IPS-15b (cell line): ENCODE results near the gene NYAP1.
"Not testable (repeated sequence)": the region's sequence is repeated elsewhere in the genome, so short reads cannot be mapped to it uniquely, and the experiment has no call there.

ENCODE experiments used
- H3K27me3 ChIP-seq: one replicate; pipeline ENCODE4 v1.6.1; 2013; ENCODE audit warnings: low read length; ENCODE audit not compliant: control insufficient read depth, insufficient read depth
- H3K36me3 ChIP-seq: one replicate; pipeline ENCODE4 v1.6.1; 2013; ENCODE audit warnings: low read length; ENCODE audit not compliant: control insufficient read depth, insufficient read depth
- H3K4me1 ChIP-seq: one replicate; pipeline ENCODE4 v1.6.1; 2013; ENCODE audit warnings: mild to moderate bottlenecking, low read length; ENCODE audit not compliant: control insufficient read depth, insufficient read depth
- H3K4me3 ChIP-seq: one replicate; pipeline ENCODE4 v1.5.1; 2013; ENCODE audit warnings: low read depth, low read length
- H3K9ac ChIP-seq: one replicate; pipeline ENCODE4 v1.6.1; 2013; ENCODE audit warnings: low read depth, mild to moderate bottlenecking, low read length
- H3K9me3 ChIP-seq: one replicate; pipeline ENCODE4 v1.6.1; 2013; ENCODE audit warnings: mild to moderate bottlenecking, low read length; ENCODE audit not compliant: control insufficient read depth, insufficient read depth

The NYAP1 gene

DNA sequence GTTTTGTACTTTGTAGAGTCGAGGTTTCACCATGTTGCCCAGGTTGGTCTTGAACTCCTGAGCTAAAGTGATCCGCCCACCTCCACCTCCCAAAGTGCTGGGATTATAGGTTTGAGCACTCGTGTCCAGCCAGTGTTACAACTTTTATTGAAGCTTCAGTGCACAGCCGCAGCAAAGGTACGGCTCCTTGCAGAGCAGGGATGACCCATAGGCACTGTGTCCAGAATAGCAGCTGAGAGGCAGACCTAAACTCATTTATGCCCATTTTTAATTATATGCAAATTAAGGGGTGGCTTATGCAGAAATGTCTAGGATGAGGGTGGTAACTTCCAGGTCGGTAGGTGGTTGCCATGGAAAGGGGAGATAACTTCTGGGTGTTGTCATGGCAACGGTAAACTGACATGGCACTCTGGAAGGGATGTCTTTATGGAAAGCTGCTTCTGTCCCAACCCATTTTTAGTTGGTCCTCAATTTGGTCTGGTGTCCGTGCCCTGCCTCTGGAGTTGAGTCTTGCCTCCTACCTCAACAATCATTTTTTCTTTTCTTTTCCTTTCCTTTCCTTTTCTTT, 22.7 kb downstream of the NYAP1 start:
- no peaks in the 10 kb centered on the region for H3K27me3 ChIP-seq

DNA sequence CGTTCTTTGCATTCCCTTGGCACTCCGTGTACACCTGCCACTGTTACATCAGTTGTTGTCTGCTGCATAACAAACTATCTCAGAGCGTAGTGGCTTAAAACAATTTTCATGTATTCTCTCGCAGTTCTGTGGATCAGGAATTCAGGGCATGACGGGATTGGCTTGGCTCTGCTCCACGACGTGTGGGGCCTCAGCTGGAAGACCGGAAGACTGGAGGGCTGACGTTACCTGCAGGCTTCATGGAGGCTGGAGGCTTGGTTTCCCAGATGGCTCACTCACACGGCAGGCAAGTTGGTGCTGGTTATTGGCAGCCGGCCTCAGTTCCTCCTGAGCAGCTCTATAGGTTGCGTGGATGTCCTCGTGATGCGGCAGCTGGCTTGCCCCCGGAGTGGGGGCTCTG, 25.5 kb downstream of the NYAP1 start:
- no peaks in the 10 kb centered on the region for H3K9me3 ChIP-seq
- no peaks in the 10 kb centered on the region for H3K4me1 ChIP-seq
- no peak overlapping the region for H3K9ac ChIP-seq
- H3K4me3 ChIP-seq = no peak overlapping the region
- no peaks in the 10 kb centered on the region for H3K27me3 ChIP-seq
- no peaks in the 10 kb centered on the region for H3K36me3 ChIP-seq

More for the DNA sequence above, 22.7 kb downstream of the NYAP1 start:
- Histone ChIP-seq H3K9ac (no peak overlapping the region), H3K36me3 (no peaks in the 10 kb centered on the region), H3K4me3 (no peak overlapping the region), H3K9me3 (no peaks in the 10 kb centered on the region), H3K4me1 (no peaks in the 10 kb centered on the region)

DNA sequence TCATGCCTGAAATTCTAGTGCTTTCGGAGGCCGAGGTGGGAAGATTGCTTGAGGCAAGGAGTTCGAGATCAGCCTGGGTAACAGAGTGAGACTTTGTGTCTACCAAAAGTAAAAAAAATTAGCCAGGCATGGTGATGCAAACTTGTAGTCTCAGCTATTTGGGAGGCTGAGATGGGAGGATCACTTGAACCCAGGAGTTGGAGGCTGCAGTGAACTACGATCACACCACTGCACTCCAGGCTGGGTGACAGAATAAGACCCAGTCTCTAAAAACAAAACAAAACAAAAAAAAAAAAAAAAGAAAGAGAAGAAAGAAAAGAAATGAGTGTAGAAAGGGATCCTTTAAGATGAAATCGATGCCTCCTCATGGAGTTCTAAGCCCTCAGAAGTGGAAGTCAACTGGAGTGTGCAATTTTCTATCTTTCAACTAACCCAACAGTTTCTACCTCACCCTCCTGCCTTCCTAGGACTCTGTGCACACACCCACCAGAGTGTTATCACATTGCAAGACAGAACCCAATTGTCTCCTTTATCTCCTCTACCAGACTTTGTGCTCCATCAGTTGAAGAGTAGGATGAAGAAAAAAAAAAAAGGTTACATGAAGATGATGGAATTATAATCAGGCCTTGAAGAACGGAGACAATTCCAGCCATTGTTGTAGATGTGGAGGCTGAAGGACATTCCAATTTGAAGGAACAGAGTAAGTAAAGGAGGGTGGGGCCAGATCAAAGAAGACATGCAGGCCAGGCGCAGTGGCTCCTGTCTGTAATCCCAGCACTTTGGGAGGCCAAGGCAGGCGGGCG, 26.9 kb downstream of the NYAP1 start:
- Histone ChIP-seq H3K4me3 (no peak overlapping the region), H3K4me1 (no peaks in the 10 kb centered on the region), H3K36me3 (no peaks in the 10 kb centered on the region), H3K9me3 (no peaks in the 10 kb centered on the region), H3K9ac (no peak overlapping the region), H3K27me3 (no peaks in the 10 kb centered on the region)

DNA sequence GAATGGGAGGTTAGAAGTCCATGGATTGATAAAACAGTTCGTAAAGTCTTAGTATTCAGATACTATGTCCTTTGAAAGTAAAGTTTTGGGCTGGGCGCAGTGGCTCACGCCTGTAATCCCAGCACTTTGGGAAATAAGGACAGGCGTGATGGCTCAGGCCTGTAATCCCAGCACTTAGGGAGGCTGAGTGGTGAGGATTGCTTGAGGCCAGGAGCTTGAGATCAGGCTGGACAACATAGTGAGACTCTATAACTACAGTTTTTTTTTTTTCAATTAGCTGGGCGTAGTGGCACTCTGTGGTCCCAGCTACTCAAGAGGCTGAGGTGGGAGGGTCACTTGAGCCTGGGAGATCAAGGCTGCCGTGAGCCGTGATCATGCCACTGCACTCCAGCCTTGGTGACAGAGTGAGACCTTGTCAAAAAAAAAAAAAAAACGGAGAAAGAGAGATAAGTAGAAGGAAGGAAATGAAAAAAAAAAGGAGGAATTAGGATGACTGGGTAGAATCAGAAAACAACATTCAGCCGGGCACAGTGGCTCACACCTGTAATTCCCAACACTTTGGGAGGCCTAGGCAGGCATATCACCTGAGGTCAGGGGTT, 29.6 kb downstream of the NYAP1 start:
- Histone ChIP-seq H3K27me3 (no peaks in the 10 kb centered on the region), H3K4me3 (no peak overlapping the region), H3K9me3 (no peaks in the 10 kb centered on the region), H3K36me3 (no peaks in the 10 kb centered on the region), H3K4me1 (no peaks in the 10 kb centered on the region), H3K9ac (no peak overlapping the region)

DNA sequence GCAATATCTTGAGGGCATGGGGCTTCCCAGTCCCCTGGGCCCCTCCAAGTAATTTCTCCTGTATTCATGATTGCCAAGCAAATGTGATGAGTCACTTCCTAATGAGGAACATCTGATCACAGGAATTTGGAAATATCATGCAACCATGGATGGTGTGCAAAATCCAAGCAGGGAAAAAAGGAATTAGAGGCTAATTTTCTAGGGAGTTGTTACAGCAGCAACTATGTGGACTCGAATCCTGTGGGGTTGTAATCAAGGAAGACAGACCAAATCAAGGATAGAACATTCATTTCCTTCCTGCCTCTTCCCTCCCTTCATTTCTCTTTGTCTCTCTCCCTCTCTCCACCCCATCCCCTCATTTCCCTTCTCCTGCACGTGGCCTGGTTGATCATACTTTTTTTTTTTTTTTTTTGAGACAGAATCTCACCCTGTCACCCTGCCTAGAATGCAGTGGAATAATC, 31.4 kb downstream of the NYAP1 start:
- no peaks in the 10 kb centered on the region for H3K4me1 ChIP-seq
- H3K9me3 ChIP-seq = no peaks in the 10 kb centered on the region
- no peak overlapping the region for H3K4me3 ChIP-seq
- H3K36me3 ChIP-seq = no peaks in the 10 kb centered on the region
- no peaks in the 10 kb centered on the region for H3K27me3 ChIP-seq
- H3K9ac ChIP-seq = no peak overlapping the region

DNA sequence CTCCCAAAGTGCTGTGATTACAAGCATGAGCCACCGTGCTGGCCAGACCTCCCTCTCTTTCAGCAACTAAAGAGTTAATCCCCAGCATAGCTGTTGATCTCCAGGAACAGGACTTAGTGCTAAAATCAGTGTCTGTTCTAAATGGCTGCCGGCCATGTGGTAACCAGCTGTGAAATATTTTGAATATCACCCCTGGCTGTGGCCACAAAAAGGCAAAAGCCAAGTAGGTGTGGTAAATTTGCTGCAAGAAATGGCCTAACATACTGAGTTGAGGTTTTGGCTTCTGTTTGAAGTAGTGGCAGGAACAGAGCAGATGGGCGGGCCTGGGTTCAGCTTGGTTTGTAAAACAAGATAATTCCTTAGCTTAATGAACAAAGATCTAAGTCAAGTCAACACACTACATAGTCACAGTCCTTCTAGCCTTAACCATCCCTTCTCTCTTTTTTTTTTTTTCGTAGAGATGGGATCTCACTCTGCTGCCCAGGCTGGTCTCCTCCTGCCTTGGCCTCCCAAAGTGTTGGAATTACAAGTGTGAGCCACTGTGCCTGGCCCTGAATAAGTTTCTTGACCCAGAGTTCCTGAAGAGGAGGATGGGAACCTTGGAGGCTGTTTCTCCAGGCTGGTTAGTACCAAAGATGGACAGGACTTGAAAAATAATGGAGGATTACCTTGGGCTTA, 32.5 kb downstream of the NYAP1 start:
- Histone ChIP-seq H3K9ac (no peak overlapping the region), H3K9me3 (no peaks in the 10 kb centered on the region), H3K27me3 (no peaks in the 10 kb centered on the region), H3K4me3 (no peak overlapping the region), H3K4me1 (no peaks in the 10 kb centered on the region), H3K36me3 (no peaks in the 10 kb centered on the region)

DNA sequence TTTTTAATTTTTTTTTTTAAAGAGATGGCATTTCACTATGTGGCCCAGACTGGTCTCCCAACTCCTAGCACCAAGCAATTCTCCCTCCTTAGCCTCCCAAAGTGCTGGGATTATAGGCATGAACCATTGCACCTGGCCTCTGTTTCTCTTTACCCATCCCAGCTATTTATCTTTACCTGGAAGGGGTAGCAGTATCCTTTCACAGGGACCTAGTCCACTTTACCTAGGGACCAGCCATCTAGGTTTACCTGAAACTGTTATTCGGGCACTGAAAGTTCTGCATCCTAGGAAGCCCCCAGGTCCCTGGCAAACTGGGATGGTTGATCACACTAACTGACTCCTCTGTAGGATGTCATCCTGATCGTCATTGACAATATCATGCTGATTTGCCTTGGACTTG, 33.6 kb downstream of the NYAP1 start:
- no peaks in the 10 kb centered on the region for H3K9me3 ChIP-seq
- H3K36me3 ChIP-seq = no peaks in the 10 kb centered on the region
- H3K4me3 ChIP-seq = no peak overlapping the region
- no peak overlapping the region for H3K9ac ChIP-seq
- no peaks in the 10 kb centered on the region for H3K4me1 ChIP-seq
- no peaks in the 10 kb centered on the region for H3K27me3 ChIP-seq

DNA sequence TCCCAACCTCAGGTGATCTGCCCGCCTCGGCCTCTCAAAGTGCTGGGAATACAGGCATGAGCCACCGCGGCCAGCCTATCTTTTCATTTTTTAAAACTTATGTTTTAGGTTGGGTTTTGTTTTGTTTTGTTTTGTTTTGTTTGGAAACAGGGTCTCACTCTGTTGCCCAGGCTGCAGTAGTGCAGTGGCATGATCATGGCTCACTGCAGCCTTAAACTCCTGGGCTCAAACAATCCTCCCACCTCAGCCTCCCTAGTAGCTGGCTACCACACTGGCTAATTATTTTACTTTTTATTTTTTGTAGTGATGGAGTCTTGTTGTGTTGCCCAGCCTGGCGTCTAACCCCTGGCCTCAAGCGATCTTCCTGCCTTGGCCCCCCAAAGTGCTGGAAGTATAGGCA, 35.9 kb downstream of the NYAP1 start:
- Histone ChIP-seq H3K27me3 (no peaks in the 10 kb centered on the region), H3K4me3 (no peak overlapping the region), H3K4me1 (no peaks in the 10 kb centered on the region), H3K36me3 (no peaks in the 10 kb centered on the region), H3K9me3 (no peaks in the 10 kb centered on the region), H3K9ac (no peak overlapping the region)

DNA sequence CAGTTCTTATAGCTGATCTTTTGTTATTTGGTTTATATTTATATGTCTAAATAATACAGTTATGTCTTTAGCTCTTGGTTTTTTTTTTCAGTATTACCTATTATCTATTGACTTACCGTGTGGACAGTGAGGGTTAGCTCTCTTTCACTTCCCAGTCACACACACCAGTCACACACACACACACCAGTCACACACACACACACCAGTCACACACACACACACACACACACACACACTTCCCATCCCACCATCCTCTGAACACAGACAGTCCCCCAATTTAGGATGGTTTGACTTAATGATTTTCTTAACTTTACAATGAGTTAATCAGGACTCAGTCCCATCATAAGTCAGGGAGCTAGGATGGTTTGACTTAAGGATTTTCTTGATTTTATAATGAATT, 36.4 kb downstream of the NYAP1 start:
- Histone ChIP-seq H3K36me3 (no peaks in the 10 kb centered on the region), H3K9me3 (no peaks in the 10 kb centered on the region), H3K4me3 (no peak overlapping the region), H3K4me1 (no peaks in the 10 kb centered on the region), H3K27me3 (no peaks in the 10 kb centered on the region), H3K9ac (no peak overlapping the region)

DNA sequence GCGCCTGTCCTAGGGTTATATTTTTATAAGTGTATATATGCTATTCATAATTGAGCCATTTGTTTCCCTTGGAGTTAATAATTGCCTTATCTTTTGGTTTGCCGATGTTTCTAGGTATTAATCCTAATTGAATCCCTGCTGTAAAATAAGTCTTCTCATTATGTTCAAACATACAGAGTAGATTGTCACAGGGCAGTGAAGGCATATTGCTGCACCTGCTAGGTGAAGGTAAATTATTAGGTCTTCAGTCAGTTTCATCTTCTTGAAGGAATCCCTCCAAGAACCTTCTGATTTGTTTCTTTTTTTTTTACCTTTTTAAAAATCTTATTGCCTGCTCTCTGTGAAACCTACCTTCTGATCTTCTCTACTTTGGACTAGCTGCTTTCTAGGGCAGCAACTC, 37.3 kb downstream of the NYAP1 start:
- no peaks in the 10 kb centered on the region for H3K9me3 ChIP-seq
- no peaks in the 10 kb centered on the region for H3K4me1 ChIP-seq
- no peak overlapping the region for H3K4me3 ChIP-seq
- H3K27me3 ChIP-seq = no peaks in the 10 kb centered on the region
- no peak overlapping the region for H3K9ac ChIP-seq
- no peaks in the 10 kb centered on the region for H3K36me3 ChIP-seq

DNA sequence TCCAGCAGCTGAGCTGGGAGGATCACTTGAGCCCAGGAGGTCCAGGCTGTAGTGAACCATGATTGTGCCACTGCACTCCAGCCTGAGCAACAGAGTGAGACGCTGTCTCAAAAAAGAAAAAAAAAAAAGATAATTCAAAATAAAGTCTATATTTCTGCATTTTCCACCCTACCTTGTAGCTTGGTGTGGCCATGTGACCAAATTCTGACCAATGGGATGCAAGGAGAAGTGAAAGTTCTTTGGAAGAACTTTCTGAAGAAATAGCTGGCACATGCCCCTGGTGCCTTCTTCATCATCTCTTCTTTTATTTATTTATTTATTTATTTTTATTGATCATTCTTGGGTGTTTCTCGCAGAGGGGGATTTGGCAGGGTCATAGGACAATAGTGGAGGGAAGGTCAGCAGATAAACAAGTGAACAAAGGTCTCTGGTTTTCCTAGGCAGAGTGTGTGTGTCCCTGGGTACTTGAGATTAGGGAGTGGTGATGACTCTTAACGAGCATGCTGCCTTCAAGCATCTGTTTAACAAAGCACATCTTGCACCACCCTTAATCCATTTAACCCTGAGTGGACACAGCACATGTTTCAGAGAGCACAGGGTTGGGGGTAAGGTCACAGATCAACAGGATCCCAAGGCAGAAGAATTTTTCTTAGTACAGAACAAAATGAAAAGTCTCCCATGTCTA, 38.3 kb downstream of the NYAP1 start:
- H3K4me3 ChIP-seq, H3K4me1 ChIP-seq, H3K36me3 ChIP-seq, H3K27me3 ChIP-seq, H3K9me3 ChIP-seq, H3K9ac ChIP-seq: not testable (repeated sequence)
